Spleen (tissue), 7 donors: Measurements from ENCODE around the gene MCL1.
"Not testable (repeated sequence)": the region's sequence is repeated elsewhere in the genome, so short reads cannot be mapped to it uniquely, and the experiment has no call there.

Experiments used
- CTCF ChIP-seq, 11 experiments: fragments of 200-600 bp in 7 of 11; fragments of 450-650 bp in 4 of 11; sonication (generic) in 4 of 11; IDR thresholded peaks in 8 of 11; conservative IDR thresholded peaks in 3 of 11; 1 replicate in 7 of 11; 2 replicates in 4 of 11; pipeline versions ENCODE4 v1.4.0 to v1.8.0; 2016 to 2021; ENCODE audit warnings: antibody characterized with exemption in 11 of 11, inconsistent platforms in 4 of 11, mild to moderate bottlenecking in 1 of 11
- POLR2A ChIP-seq, 3 donors: fragments of 450-650 bp; IDR thresholded peaks; one replicate each; pipeline ENCODE4 v1.5.1; 2017; ENCODE audit warnings: antibody characterized with exemption in 3 of 3, mild to moderate bottlenecking in 1 of 3
- donor health status: DM: no; HTN: no; CAD: no; lungs with moderate emphysema.
- donor health status: DM: no; HTN: no; CAD: no.
- donor health status: DM: no; HTN: no; CAD: no.

DNA sequence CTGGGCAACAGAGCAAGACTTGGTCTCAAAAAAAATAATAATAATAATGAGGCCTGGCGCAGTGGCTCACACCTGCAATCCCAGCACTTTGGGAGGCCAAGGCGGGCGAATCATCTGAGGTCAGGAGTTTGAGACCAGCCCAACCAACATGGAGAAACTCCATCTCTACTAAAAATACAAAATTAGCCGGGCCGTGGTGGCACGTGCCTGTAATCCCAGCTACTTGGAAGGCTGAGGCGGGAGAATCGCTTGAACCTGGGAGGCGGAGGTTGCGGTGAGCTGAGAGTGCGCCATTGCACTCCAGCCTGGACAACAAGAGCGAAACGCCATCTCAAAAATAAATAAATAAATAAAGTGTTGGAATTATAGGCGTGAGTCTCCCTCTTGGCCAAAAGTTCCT lies 2.6 kb upstream of the MCL1 start:
- TF ChIP-seq POLR2A (IDR thresholded peaks at IDR 0.05); CTCF (IDR thresholded peaks at IDR 0.05 in 8 of 11, conservative IDR thresholded peaks at IDR 0.05 in 3 of 11): not testable (repeated sequence)
